H1 (cell line): ENCODE measurements around the gene MELK. TPM values are rescaled to one million over a fixed set of nuclear protein-coding genes. Genes with fewer than 3 reads are reported as not detected.

Experiments used
- CTCF ChIA-PET: fragments of 300-600 bp; sonication (Branson Sonifier 250); formaldehyde crosslinking; loops from one replicate; lab custom pipeline; 2021; ENCODE audit not compliant: partially characterized antibody; lab: Charles Lee
- POLR2A ChIA-PET: fragments of 300-600 bp; sonication (Branson Sonifier 250); formaldehyde crosslinking; loops from one replicate; lab custom pipeline; 2021; ENCODE audit warnings: inconsistent platforms; ENCODE audit not compliant: partially characterized antibody; lab: Charles Lee
- DNase-seq, 2 experiments: peaks; one replicate each; pipeline versions ENCODE4 v3.0.0 to v3.0.0-alpha.2; 2010 to 2022; ENCODE audit warnings: low spot score in 2 of 2, low read depth in 1 of 2, mixed read lengths in 1 of 2
- FAIRE-seq: peaks from 2 replicates; lab custom pipeline; 2011; peaks lifted over from hg19 to GRCh38; lab: Jason Lieb, UNC
- H2AFZ ChIP-seq: 2 replicates; pipeline ENCODE4 v1.8.1; 2012; ENCODE audit warnings: low read length, inconsistent platforms
- H2AK5ac ChIP-seq: 2 replicates; pipeline ENCODE4 v1.6.1; 2013; ENCODE audit warnings: low read depth, low read length
- H2BK120ac ChIP-seq: replicated peaks from 2 replicates; pipeline ENCODE3; 2013; ENCODE audit warnings: low read depth, low read length, inconsistent platforms
- H2BK12ac ChIP-seq: 2 replicates; pipeline ENCODE4 v1.6.1; 2013; ENCODE audit warnings: low read depth, low read length
- H2BK15ac ChIP-seq: 2 replicates; pipeline ENCODE4 v1.6.1; 2013; ENCODE audit warnings: low read length
- H2BK20ac ChIP-seq: 2 replicates; pipeline ENCODE4 v1.6.1; 2013; ENCODE audit warnings: low read length
- H2BK5ac ChIP-seq: 2 replicates; pipeline ENCODE4 v1.6.1; 2013; ENCODE audit warnings: low read depth, low read length
- H3K14ac ChIP-seq: 2 replicates; pipeline ENCODE4 v1.6.1; 2013; ENCODE audit warnings: inconsistent platforms; ENCODE audit not compliant: insufficient read length
- H3K18ac ChIP-seq: 2 replicates; pipeline ENCODE4 v1.6.1; 2013; ENCODE audit warnings: low read length; ENCODE audit errors: extremely low read depth
- H3K23ac ChIP-seq: 2 replicates; pipeline ENCODE4 v1.6.1; 2013; ENCODE audit warnings: inconsistent platforms; ENCODE audit not compliant: insufficient read length
- H3K23me2 ChIP-seq: 2 replicates; pipeline ENCODE4 v1.6.1; 2013; ENCODE audit warnings: low read depth, low read length
- H3K27ac ChIP-seq: 2 replicates; pipeline ENCODE4 v1.6.1; 2011; ENCODE audit warnings: low read depth, low read length, inconsistent platforms
- H3K27me3 ChIP-seq, 4 experiments: replicated peaks in 1 of 4; 1 replicate in 1 of 4; 2 replicates in 3 of 4; pipeline versions ENCODE4 v1.6.1 to v1.8.1; 2011 to 2013; ENCODE audit warnings: low read length in 3 of 4, mild to moderate bottlenecking in 3 of 4, inconsistent platforms in 2 of 4, mixed read lengths in 2 of 4, moderate library complexity in 1 of 4; ENCODE audit not compliant: control insufficient read depth in 3 of 4, insufficient read depth in 3 of 4; ENCODE audit errors: extremely low read depth in 1 of 4
- H3K36me3 ChIP-seq, 4 experiments: 2 replicates each; pipeline versions ENCODE4 v1.6.1 to v1.8.1; 2011 to 2013; ENCODE audit warnings: mild to moderate bottlenecking in 4 of 4, low read length in 3 of 4, moderate library complexity in 2 of 4, control low read depth in 1 of 4, inconsistent platforms in 1 of 4; ENCODE audit not compliant: insufficient read depth in 4 of 4, control insufficient read depth in 2 of 4
- H3K4ac ChIP-seq: replicated peaks from 2 replicates; pipeline ENCODE3; 2013; ENCODE audit warnings: low read length, low read depth, mixed read lengths, inconsistent platforms; ENCODE audit not compliant: insufficient read length
- H3K4me1 ChIP-seq, 4 experiments: replicated peaks in 1 of 4; 1 replicate in 1 of 4; 2 replicates in 3 of 4; pipeline versions ENCODE4 v1.6.1 to v1.8.1; 2011 to 2013; ENCODE audit warnings: low read length in 3 of 4, inconsistent platforms in 2 of 4, mixed read lengths in 1 of 4; ENCODE audit not compliant: insufficient read depth in 4 of 4, control insufficient read depth in 3 of 4
- H3K4me2 ChIP-seq, 2 experiments: 2 replicates each; pipeline versions ENCODE4 v1.6.1 to v1.8.1; 2011 to 2013; ENCODE audit warnings: low read depth in 2 of 2, low read length in 2 of 2, control low read depth in 1 of 2, inconsistent platforms in 1 of 2, mild to moderate bottlenecking in 1 of 2; ENCODE audit not compliant: insufficient read depth in 1 of 2
- H3K4me3 ChIP-seq, 4 experiments: fragments of 200-600, 300-600 bp in 1 of 4; sonication (generic), shearing (Covaris generic), sonication (Bioruptor Twin) in 1 of 4; 2 replicates each; pipeline versions ENCODE4 v1.5.1 to v1.8.1; 2011 to 2016; ENCODE audit warnings: low read length in 4 of 4, low read depth in 3 of 4, control low read depth in 2 of 4, inconsistent platforms in 2 of 4, mild to moderate bottlenecking in 2 of 4, mixed read lengths in 1 of 4, moderate library complexity in 1 of 4; ENCODE audit not compliant: insufficient read depth in 2 of 4; ENCODE audit errors: extremely low read depth in 1 of 4
- H3K56ac ChIP-seq: replicated peaks from 2 replicates; pipeline ENCODE3; 2013; ENCODE audit warnings: low read depth, mild to moderate bottlenecking, mixed read lengths, low read length, inconsistent platforms; ENCODE audit not compliant: insufficient read length
- H3K79me1 ChIP-seq: 2 replicates; pipeline ENCODE4 v1.6.1; 2013; ENCODE audit warnings: low read depth, low read length, control low read depth
- H3K79me2 ChIP-seq, 2 experiments: 2 replicates each; pipeline versions ENCODE4 v1.6.1 to v1.8.1; 2012 to 2013; ENCODE audit warnings: low read length in 2 of 2, mild to moderate bottlenecking in 2 of 2, inconsistent platforms in 1 of 2; ENCODE audit not compliant: insufficient read depth in 2 of 2, control insufficient read depth in 1 of 2
- H3K9ac ChIP-seq, 4 experiments: replicated peaks in 1 of 4; 1 replicate in 1 of 4; 2 replicates in 3 of 4; pipeline versions ENCODE4 v1.6.1 to v1.8.1; 2011 to 2013; ENCODE audit warnings: low read depth in 3 of 4, low read length in 3 of 4, control low read depth in 2 of 4, mild to moderate bottlenecking in 2 of 4, moderate library complexity in 2 of 4, inconsistent platforms in 1 of 4; ENCODE audit errors: extremely low read depth in 1 of 4
- H3K9me3 ChIP-seq, 2 experiments: 2 replicates each; pipeline versions ENCODE4 v1.6.1 to v1.8.1; 2012 to 2013; ENCODE audit warnings: mild to moderate bottlenecking in 2 of 2, moderate library complexity in 2 of 2, control low read depth in 1 of 2, inconsistent platforms in 1 of 2, low read depth in 1 of 2, low read length in 1 of 2, mixed read lengths in 1 of 2; ENCODE audit not compliant: insufficient read depth in 2 of 2
- H4K20me1 ChIP-seq, 2 experiments: replicated peaks in 1 of 2; 2 replicates each; pipeline versions ENCODE3 to v1.8.1; 2011 to 2013; ENCODE audit warnings: inconsistent platforms in 2 of 2, low read length in 2 of 2, mild to moderate bottlenecking in 1 of 2; ENCODE audit not compliant: insufficient read depth in 2 of 2, control insufficient read depth in 1 of 2
- H4K5ac ChIP-seq: 2 replicates; pipeline ENCODE4 v1.6.1; 2013; ENCODE audit warnings: low read length, low read depth, mixed read lengths, inconsistent platforms; ENCODE audit not compliant: insufficient read length
- H4K8ac ChIP-seq: 2 replicates; pipeline ENCODE4 v1.8.0; 2013; ENCODE audit warnings: mild to moderate bottlenecking, moderate library complexity, low read length, inconsistent platforms; ENCODE audit not compliant: insufficient read depth; ENCODE audit errors: extremely low read depth
- H4K91ac ChIP-seq: replicated peaks from 2 replicates; pipeline ENCODE3; 2013; ENCODE audit warnings: low read length, mixed read lengths, inconsistent platforms; ENCODE audit not compliant: insufficient read length
- ASH2L ChIP-seq: fragments of 200-600, 300-600 bp; sonication (generic); IDR thresholded peaks from one replicate; pipeline ENCODE4 v1.7.1; 2017; ENCODE audit warnings: low read length
- EGR1 ChIP-seq: IDR thresholded peaks from 2 replicates; pipeline ENCODE4 v1.6.1; 2011; ENCODE audit warnings: low read depth, low read length, borderline replicate concordance
- FOSL1 ChIP-seq: IDR thresholded peaks from 2 replicates; pipeline ENCODE4 v1.6.1; 2011; ENCODE audit warnings: mild to moderate bottlenecking, low read depth, low read length, moderate library complexity; ENCODE audit not compliant: insufficient read depth
- HDAC2 ChIP-seq, 2 experiments: fragments of 300-600 bp in 1 of 2; sonication (generic) in 1 of 2; IDR thresholded peaks; 2 replicates each; pipeline ENCODE4 v1.6.1; 2011 to 2012; ENCODE audit warnings: low read depth in 2 of 2, low read length in 2 of 2, mild to moderate bottlenecking in 2 of 2, moderate library complexity in 2 of 2, borderline replicate concordance in 1 of 2, inconsistent platforms in 1 of 2
- HDAC6 ChIP-seq: IDR thresholded peaks from one replicate; pipeline ENCODE4 v1.7.1; 2012; ENCODE audit warnings: low read depth, mild to moderate bottlenecking, inconsistent platforms, low read length, moderate library complexity
- KDM4A ChIP-seq: IDR thresholded peaks from one replicate; pipeline ENCODE4 v1.7.1; 2012; ENCODE audit warnings: low read depth, mild to moderate bottlenecking, moderate library complexity, low read length, inconsistent platforms; ENCODE audit not compliant: severe bottlenecking
- NRF1 ChIP-seq: IDR thresholded peaks from 2 replicates; pipeline ENCODE4 v1.6.1; 2011; ENCODE audit warnings: mild to moderate bottlenecking, low read depth, low read length, improper control_type of control experiment
- RBBP5 ChIP-seq: IDR thresholded peaks from 2 replicates; pipeline ENCODE4 v1.7.1; 2012; ENCODE audit warnings: low read depth, mild to moderate bottlenecking, inconsistent platforms, low read length, moderate library complexity, borderline replicate concordance
- RFX5 ChIP-seq: IDR thresholded peaks from 2 replicates; pipeline ENCODE4 v1.6.1; 2011; ENCODE audit warnings: low read depth, low read length, improper control_type of control experiment, borderline replicate concordance
- RNF2 ChIP-seq: fragments of 200-900, 300-1000 bp; sonication (generic); IDR thresholded peaks from 2 replicates; pipeline ENCODE4 v1.7.1; 2016; ENCODE audit warnings: borderline replicate concordance, low read depth, mild to moderate bottlenecking, antibody characterized with exemption, low read length; ENCODE audit not compliant: poor library complexity, severe bottlenecking; ENCODE audit errors: missing control alignments
- SIX5 ChIP-seq: IDR thresholded peaks from 2 replicates; pipeline ENCODE4 v1.6.1; 2011; ENCODE audit warnings: mild to moderate bottlenecking, low read depth, low read length
- SP4 ChIP-seq: IDR thresholded peaks from 2 replicates; pipeline ENCODE4 v1.6.1; 2012; ENCODE audit warnings: low read length, inconsistent platforms
- TBP ChIP-seq: IDR thresholded peaks from 2 replicates; pipeline ENCODE4 v1.6.1; 2011; ENCODE audit warnings: low read depth, low read length, improper control_type of control experiment
- WGBS, 2 experiments: shearing (Covaris generic) in 1 of 2; methylation state at CpG; one replicate each; pipeline versions ENCODE4 v1.1.6 to v1.1.7; 2013 to 2015; ENCODE audit warnings: low lambda C conversion rate in 2 of 2, mixed read lengths in 2 of 2, inconsistent platforms in 1 of 2, low coverage in 1 of 2, missing lambda C conversion rate in 1 of 2; ENCODE audit not compliant: insufficient replicate concordance in 2 of 2, insufficient coverage in 1 of 2, insufficient read length in 1 of 2; ENCODE audit errors: extremely low coverage in 1 of 2, missing lambda C conversion rate in 1 of 2; 5-methylcytosine and 5-hydroxymethylcytosine counted together
- polyA plus RNA-seq, 7 experiments: library from polyadenylated mRNA; depleted of rRNA in 3 of 7; stranded (reverse) in 5 of 7; unstranded in 2 of 7; fragments of >200 nt in 5 of 7; fragments of 200-250 nt in 2 of 7; gene quantifications; 1 replicate in 5 of 7; 2 replicates in 1 of 7; 4 replicates in 1 of 7; pipeline versions ENCODE4 v1.2.1 to v1.2.3, GENCODE V29; 2011 to 2013; ENCODE audit warnings: missing spikeins in 2 of 7, mixed read lengths in 2 of 7
- total RNA-seq: library from RNA; stranded (reverse); fragmentation: NEBNext Ultra II Directional; extraction: Animal tissue kit (Norgen Biotek cat#: 25700); gene quantifications from 2 replicates; pipeline ENCODE4 v1.2.1, GENCODE V29; 2021

Gene MELK
- total and polyA plus RNA-seq, 2 of the 8 experiments (the other 6 are each of a cell fraction or from before 2014, with no cell fraction given): 26.2 to 53.1 TPM

- H3K18ac ChIP-seq: no peak overlapping the region
- no peak overlapping the region for H3K14ac ChIP-seq
- H3K23me2 ChIP-seq: peaks cover 3% of the 10 kb centered on the region; the same call in 1 of the 2 replicates
- no peak for FAIRE-seq
- no peaks in the 10 kb centered on the region; a peak in 2 of 8 replicates for H3K36me3 ChIP-seq
- no peak overlapping the region for H4K8ac ChIP-seq
- H2AFZ ChIP-seq: no peak overlapping the region
- no peak overlapping the region for H4K91ac ChIP-seq
- no peak for DNase-seq
- no peak overlapping the region for H2BK5ac ChIP-seq
- peaks cover 2 to 7% of the 10 kb centered on the region in 2 experiments for H4K20me1 ChIP-seq
- H3K4ac ChIP-seq: no peak overlapping the region
- POLR2A ChIA-PET: no interaction called here
- CTCF ChIA-PET: interaction anchor here (0.8 to 0.9 kb wide), 2 partner anchors 22 to 168 kb away, joined by 3 to 4 read pairs; no protein-coding TSS in a partner anchor
- H2AK5ac ChIP-seq: no peak overlapping the region
- no peak overlapping the region for H3K23ac ChIP-seq
- no peak overlapping the region for H2BK15ac ChIP-seq
- no peak overlapping the region for H3K56ac ChIP-seq
- H2BK20ac ChIP-seq: no peak overlapping the region
- no peak overlapping the region for H2BK12ac ChIP-seq
- H3K4me1 ChIP-seq: peaks cover 0 to 2% (median 0%) of the 10 kb centered on the region in 4 experiments; a peak in 4 of 7 replicates
- no peak overlapping the region for H3K9ac ChIP-seq
- WGBS, 2 experiments: 92% methylated on average over 2 of the region's 2 CpGs; no CpG with 5 or more reads in 1 of the 2 experiments
- H3K4me3 ChIP-seq: no peak overlapping the region
- H3K79me1 ChIP-seq: no peaks in the 10 kb centered on the region; the same call in none of the 2 replicates
- no peak overlapping the region for H3K27ac ChIP-seq
- peaks cover 4 to 61% of the 10 kb centered on the region in 2 experiments for H3K79me2 ChIP-seq
- H3K9me3 ChIP-seq: no peaks in the 10 kb centered on the region
- H3K4me2 ChIP-seq: no peak overlapping the region
- no peak overlapping the region for H4K5ac ChIP-seq
- H3K27me3 ChIP-seq: no peaks in the 10 kb centered on the region
- no peak overlapping the region for H2BK120ac ChIP-seq
- TF ChIP-seq SIX5: no peak
- no peak for TF ChIP-seq HDAC2 (IDR thresholded peaks at IDR 0.05; ENCODE audit: borderline replicate concordance in 1 of 2, low read depth in 2 of 2, low read length in 2 of 2)
- TF ChIP-seq KDM4A: no peak
- no peak for TF ChIP-seq RFX5
- no peak for TF ChIP-seq EGR1
- TF ChIP-seq ASH2L: no peak
- no peak for TF ChIP-seq SP4
- TF ChIP-seq FOSL1: no peak
- no peak for TF ChIP-seq RBBP5
- TF ChIP-seq RNF2: no peak
- no peak for TF ChIP-seq TBP
- no peak for TF ChIP-seq NRF1
- TF ChIP-seq HDAC6: no peak
Measured at GRCh38 chr9:36575411-36575882, 2.8 kb downstream of the MELK start.
